Activated CD8-positive, alpha-beta memory T cell treated with anti-CD3 and anti-CD28 coated beads, Interleukin-2, amount 10 ng/mL, durations not matched to agents 7 days and 5 days (primary cell): ENCODE measurements around the gene AASDHPPT. TPM values are rescaled to one million over a fixed set of nuclear protein-coding genes. Genes with fewer than 3 reads are reported as not detected.
A peak's percentile ranks its signal among the peaks of the same experiment; 100 is the strongest.

Source experiments
- ATAC-seq: fragments of 150-1000 bp; cut with Tn5 transposase; one replicate; pipeline ENCODE4 v1.10.0; 2021; ENCODE audit warnings: moderate library complexity
- CTCF ChIA-PET: fragments of 350-600 bp; sonication (Branson Sonifier 250); formaldehyde crosslinking; loops from one replicate; lab custom pipeline; 2021; ENCODE audit warnings: antibody characterized with exemption; lab: Charles Lee
- DNase-seq: peaks from one replicate; pipeline ENCODE4 v3.0.0-alpha.2; 2020
- H3K27ac Mint-ChIP-seq: one replicate; pipeline ENCODE4 v1.8.0; 2021; ENCODE audit warnings: mild to moderate bottlenecking, mixed read lengths
- H3K27me3 Mint-ChIP-seq: one replicate; pipeline ENCODE4 v1.8.0; 2021; ENCODE audit warnings: mixed read lengths
- H3K36me3 Mint-ChIP-seq: one replicate; pipeline ENCODE4 v1.8.0; 2021; ENCODE audit warnings: mild to moderate bottlenecking, mixed read lengths
- H3K4me1 Mint-ChIP-seq: one replicate; pipeline ENCODE4 v1.8.0; 2021; ENCODE audit warnings: mixed read lengths
- H3K4me3 Mint-ChIP-seq: one replicate; pipeline ENCODE4 v1.8.0; 2021; ENCODE audit warnings: mild to moderate bottlenecking, moderate library complexity, mixed read lengths
- H3K9me3 Mint-ChIP-seq: one replicate; pipeline ENCODE4 v1.8.0; 2022; ENCODE audit warnings: low read depth, mixed read lengths
- total RNA-seq, 2 experiments: library from RNA; stranded (reverse); gene quantifications; one replicate each; pipeline ENCODE4 v1.2.3, GENCODE V29; 2021

The AASDHPPT gene
- total RNA-seq, 2 experiments from 2014 or later: 32.1 to 37.8 TPM

- H3K27ac Mint-ChIP-seq: peak overlapping the region; percentile 74
- H3K4me3 Mint-ChIP-seq: peak overlapping the region; percentile 5
- H3K27me3 Mint-ChIP-seq: no peaks in the 10 kb centered on the region
- CTCF ChIA-PET: interaction anchor here (1.1 to 1.3 kb wide), 2 partner anchors 11 to 13 kb away, joined by 3 read pairs; no protein-coding TSS in a partner anchor
- H3K4me1 Mint-ChIP-seq: peaks cover 32% of the 10 kb centered on the region
- no peaks in the 10 kb centered on the region for H3K9me3 Mint-ChIP-seq
- ATAC-seq (peak; percentile 89), DNase-seq (no peak)
- H3K36me3 Mint-ChIP-seq: peaks cover 44% of the 10 kb centered on the region
Measured at GRCh38 chr11:106091480-106092123, 14.1 kb downstream of the AASDHPPT start.

GRCh38 chr11:106092446-106092845, 15.0 kb downstream of the AASDHPPT start:
- no peak overlapping the region for H3K4me3 Mint-ChIP-seq
- H3K36me3 Mint-ChIP-seq: peaks cover 49% of the 10 kb centered on the region
- H3K27ac Mint-ChIP-seq: no peak overlapping the region

GRCh38 chr11:106098893-106099553, 21.6 kb downstream of the AASDHPPT start:
- no peak for ATAC-seq
- no peak overlapping the region for H3K27ac Mint-ChIP-seq

More at GRCh38 chr11:106092446-106092845, 15.0 kb downstream of the AASDHPPT start:
- Mint-ChIP-seq H3K4me1 (peaks cover 32% of the 10 kb centered on the region), H3K27me3 (no peaks in the 10 kb centered on the region), H3K9me3 (no peaks in the 10 kb centered on the region)
- DNase-seq: no peak
- CTCF ChIA-PET: no interaction called here
- ATAC-seq: no peak

DNA sequence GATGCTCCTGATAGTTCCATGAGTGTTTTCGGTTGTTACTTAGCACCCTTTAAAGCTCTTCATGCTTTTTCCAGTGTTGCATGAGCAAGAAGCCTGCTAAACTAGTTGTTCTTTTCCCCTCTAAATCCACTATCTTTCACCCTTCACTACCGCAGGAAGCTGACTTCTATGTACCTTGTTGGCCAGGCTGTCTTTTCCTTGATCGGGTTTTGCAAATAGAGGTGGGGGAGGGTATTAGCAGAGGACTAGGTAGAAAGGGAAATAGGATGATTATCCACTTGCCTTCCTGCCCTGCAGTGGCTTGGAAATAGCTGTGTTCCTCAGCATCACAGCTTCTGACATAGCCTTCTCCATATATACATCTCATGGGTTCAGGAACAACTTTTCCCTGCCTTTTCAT, 23.9 kb downstream of the AASDHPPT start:
- DNase-seq (no peak), ATAC-seq (no peak)
- no peaks in the 10 kb centered on the region for H3K9me3 Mint-ChIP-seq
- CTCF ChIA-PET: interaction anchor here (2.2 kb wide), 1 partner anchor 14 kb away, joined by 8 read pairs; no protein-coding TSS in a partner anchor
- no peaks in the 10 kb centered on the region for H3K4me1 Mint-ChIP-seq
- H3K4me3 Mint-ChIP-seq: no peak overlapping the region
- no peak overlapping the region for H3K27ac Mint-ChIP-seq
- H3K27me3 Mint-ChIP-seq: no peaks in the 10 kb centered on the region
- H3K36me3 Mint-ChIP-seq: peaks cover 19% of the 10 kb centered on the region

More at GRCh38 chr11:106098893-106099553, 21.6 kb downstream of the AASDHPPT start:
- CTCF ChIA-PET: interaction anchor here (1.0 kb wide), 1 partner anchor 12 kb away, joined by 4 read pairs; no protein-coding TSS in a partner anchor
- DNase-seq: no peak
- Mint-ChIP-seq H3K4me3 (no peak overlapping the region), H3K4me1 (no peaks in the 10 kb centered on the region), H3K36me3 (peaks cover 32% of the 10 kb centered on the region), H3K27me3 (no peaks in the 10 kb centered on the region), H3K9me3 (no peaks in the 10 kb centered on the region)

DNA sequence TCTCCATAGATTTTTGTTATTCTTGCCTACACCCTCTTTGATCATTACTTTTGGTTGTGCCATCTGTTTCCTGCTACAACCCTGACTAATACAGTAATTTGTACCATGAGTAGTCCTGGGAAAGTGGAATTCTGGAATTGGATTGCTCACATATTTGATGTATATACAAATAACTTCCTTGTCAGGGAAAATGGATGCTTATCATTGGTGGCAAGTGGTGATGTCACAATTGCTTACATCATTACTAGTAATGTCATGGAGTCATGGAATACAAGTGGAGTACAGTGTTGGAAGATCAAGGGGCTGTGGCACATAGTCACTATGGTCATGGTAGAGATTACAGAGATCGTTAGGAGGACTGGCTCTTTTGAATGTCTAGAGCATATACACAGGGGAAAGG, 24.4 kb downstream of the AASDHPPT start:
- Mint-ChIP-seq H3K36me3 (peaks cover 16% of the 10 kb centered on the region), H3K4me1 (no peaks in the 10 kb centered on the region), H3K4me3 (no peak overlapping the region), H3K27ac (no peak overlapping the region), H3K9me3 (no peaks in the 10 kb centered on the region), H3K27me3 (no peaks in the 10 kb centered on the region)
- CTCF ChIA-PET: interaction anchor here (2.2 kb wide), 1 partner anchor 15 kb away, joined by 8 read pairs; no protein-coding TSS in a partner anchor
- no peak for DNase-seq
- no peak for ATAC-seq

DNA sequence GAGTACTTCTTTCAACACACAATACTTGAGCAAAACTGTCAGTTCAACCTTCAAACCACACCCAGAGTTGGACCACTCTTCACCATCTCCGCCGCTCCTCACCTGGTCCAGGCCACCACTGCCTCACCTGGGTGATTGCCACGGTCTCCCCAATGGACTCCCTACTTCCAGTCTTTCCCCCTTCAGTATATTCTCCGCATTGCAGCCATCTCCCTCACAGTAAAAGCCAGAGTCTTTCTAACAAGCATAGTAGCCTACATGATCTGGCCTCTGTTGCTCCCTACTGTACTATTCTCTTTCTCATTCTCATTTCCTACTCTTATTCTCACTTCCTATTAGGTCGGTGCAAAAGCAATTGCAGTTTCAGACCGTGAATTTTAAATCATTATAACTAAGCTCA, 28.5 kb downstream of the AASDHPPT start:
- DNase-seq (no peak), ATAC-seq (no peak)
- Mint-ChIP-seq H3K9me3 (no peaks in the 10 kb centered on the region), H3K4me3 (no peak overlapping the region), H3K4me1 (no peaks in the 10 kb centered on the region), H3K27ac (no peak overlapping the region), H3K36me3 (no peaks in the 10 kb centered on the region), H3K27me3 (no peaks in the 10 kb centered on the region)
- CTCF ChIA-PET: no interaction called here

DNA sequence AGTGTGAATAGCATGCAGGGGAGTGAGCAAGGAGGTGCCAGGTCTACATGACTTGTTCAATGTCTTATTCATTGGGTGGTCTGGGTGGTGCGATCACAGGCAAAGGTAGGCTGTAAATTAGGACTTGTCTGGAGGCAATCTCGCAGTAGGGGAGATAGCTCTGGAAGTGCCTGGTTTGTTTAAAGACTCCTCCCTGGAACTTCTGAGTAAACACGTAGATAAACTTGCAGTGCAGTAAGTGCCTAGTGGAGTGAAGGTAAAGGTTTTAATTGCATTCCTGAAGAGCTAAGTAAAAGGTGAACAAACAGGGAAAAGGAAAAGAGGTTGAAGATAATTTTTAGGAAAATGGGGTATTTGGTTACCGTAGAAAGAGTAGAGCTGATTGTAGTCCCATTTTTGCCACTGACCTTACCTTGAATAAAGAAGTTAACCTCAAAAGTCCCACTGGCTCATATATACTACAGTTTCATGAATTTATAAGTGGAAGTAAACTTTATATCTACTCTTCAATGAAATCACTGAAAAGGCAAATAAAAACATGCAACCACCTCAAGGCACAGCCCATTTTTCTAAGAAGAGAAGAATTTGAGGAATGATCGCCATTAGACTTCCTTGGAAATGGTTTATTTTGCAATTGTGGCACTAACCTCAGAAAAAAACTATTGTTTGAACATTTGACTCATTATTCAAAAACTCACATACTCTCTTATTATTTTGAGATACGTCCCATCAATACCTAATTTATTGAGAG, 44.3 kb downstream of the AASDHPPT start:
- Mint-ChIP-seq H3K9me3 (no peaks in the 10 kb centered on the region), H3K36me3 (no peaks in the 10 kb centered on the region), H3K4me1 (no peaks in the 10 kb centered on the region), H3K27ac (no peak overlapping the region), H3K27me3 (peaks cover 8% of the 10 kb centered on the region), H3K4me3 (no peak overlapping the region)
- ATAC-seq (no peak), DNase-seq (no peak)
- CTCF ChIA-PET: no interaction called here

DNA sequence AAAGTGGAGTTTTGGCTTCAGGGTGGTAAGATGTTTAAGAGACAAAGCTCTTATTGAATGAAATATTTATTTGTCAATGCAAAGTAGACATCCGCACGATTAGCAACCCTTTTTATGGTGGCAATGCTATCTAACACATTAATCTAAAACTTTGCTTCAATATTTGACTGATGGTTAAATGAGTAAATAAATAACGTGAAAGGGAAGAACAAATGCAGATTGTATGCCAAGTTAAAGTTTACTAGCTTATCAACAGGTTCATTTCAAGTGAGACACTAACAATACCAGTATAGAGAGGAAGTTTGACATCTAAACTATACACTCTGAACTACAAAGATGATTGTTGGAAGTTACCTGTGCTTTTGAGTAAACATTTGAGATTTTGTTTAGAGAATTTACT, 50.1 kb downstream of the AASDHPPT start:
- H3K9me3 Mint-ChIP-seq: no peaks in the 10 kb centered on the region
- ATAC-seq (no peak), DNase-seq (no peak)
- CTCF ChIA-PET: interaction anchor here (0.8 kb wide), 1 partner anchor 40 kb away, joined by 3 read pairs; no protein-coding TSS in a partner anchor
- no peaks in the 10 kb centered on the region for H3K4me1 Mint-ChIP-seq
- no peak overlapping the region for H3K4me3 Mint-ChIP-seq
- H3K36me3 Mint-ChIP-seq: no peaks in the 10 kb centered on the region
- no peak overlapping the region for H3K27ac Mint-ChIP-seq
- peaks cover 27% of the 10 kb centered on the region for H3K27me3 Mint-ChIP-seq

DNA sequence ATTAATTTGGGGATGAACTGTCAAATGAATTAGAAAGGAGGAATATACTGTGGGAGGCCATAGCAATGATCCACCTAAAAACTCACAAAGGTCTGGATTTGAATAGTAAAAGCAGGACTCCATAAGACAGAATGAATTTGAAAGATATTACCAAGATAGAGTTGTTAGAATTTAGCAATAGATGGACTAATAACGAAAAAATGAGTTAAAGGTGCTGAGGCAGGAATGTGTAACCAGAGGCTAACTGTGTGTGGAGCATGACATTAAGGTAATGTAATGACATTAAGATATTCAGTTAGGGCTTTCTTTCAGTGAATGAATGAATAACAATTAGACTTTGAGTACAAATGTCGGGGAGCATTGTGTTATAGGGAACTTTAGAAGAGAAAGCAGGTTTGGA, 51.3 kb downstream of the AASDHPPT start:
- Mint-ChIP-seq H3K27ac (no peak overlapping the region), H3K9me3 (no peaks in the 10 kb centered on the region), H3K27me3 (peaks cover 30% of the 10 kb centered on the region), H3K36me3 (no peaks in the 10 kb centered on the region), H3K4me3 (no peak overlapping the region), H3K4me1 (no peaks in the 10 kb centered on the region)
- CTCF ChIA-PET: no interaction called here
- DNase-seq (no peak), ATAC-seq (no peak)

DNA sequence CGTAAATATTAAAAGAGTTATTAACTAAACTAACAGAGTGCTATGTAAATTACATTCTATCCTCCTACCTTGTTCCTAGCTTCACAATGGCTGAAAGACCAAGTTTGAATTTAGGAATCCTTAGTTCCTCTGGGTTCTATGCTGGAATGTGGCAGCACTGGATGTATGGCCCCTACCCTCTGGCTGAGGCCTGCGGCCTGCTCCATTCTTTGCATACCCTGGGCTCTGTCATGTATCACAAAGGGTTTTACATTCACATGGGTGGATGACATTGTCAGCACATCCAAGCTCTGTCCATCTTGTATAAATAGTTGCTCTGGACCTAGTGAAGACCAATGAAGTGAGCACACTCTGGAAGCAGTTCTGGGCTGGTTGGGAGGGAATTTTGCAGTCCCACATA, 54.5 kb downstream of the AASDHPPT start:
- Mint-ChIP-seq H3K9me3 (no peaks in the 10 kb centered on the region), H3K27ac (no peak overlapping the region), H3K4me1 (no peaks in the 10 kb centered on the region), H3K27me3 (peaks cover 37% of the 10 kb centered on the region), H3K36me3 (no peaks in the 10 kb centered on the region), H3K4me3 (no peak overlapping the region)
- ATAC-seq (no peak), DNase-seq (no peak)
- CTCF ChIA-PET: interaction anchor here (1.7 kb wide), 1 partner anchor 44 kb away, joined by 4 read pairs; no protein-coding TSS in a partner anchor

GRCh38 chr11:106132582-106133354, 55.3 kb downstream of the AASDHPPT start:
- Mint-ChIP-seq H3K4me3 (no peak overlapping the region), H3K4me1 (no peaks in the 10 kb centered on the region), H3K27ac (no peak overlapping the region), H3K36me3 (no peaks in the 10 kb centered on the region), H3K27me3 (peaks cover 33% of the 10 kb centered on the region), H3K9me3 (no peaks in the 10 kb centered on the region)
- CTCF ChIA-PET: interaction anchor here (1.7 kb wide), 1 partner anchor 45 kb away, joined by 4 read pairs; no protein-coding TSS in a partner anchor
- DNase-seq (no peak), ATAC-seq (no peak)

DNA sequence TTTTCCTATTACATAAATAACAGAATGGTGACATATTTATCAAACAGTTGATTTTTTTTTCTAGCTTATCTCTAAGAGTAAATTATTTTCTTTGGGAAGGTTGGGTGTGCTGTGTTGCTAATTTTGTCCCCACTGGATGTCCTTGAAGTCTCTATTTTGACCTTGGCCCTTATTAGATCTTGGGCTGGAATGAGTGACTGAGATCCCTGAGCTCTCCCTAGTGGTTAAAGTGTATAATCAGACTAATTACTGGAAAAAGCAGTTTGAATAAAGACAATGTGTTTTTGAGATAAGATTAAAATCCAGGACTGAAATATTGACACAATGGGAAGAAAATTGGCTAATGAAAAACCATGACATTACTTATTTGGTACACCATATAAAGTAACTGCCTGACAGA, 56.1 kb downstream of the AASDHPPT start:
- no peak overlapping the region for H3K4me3 Mint-ChIP-seq
- CTCF ChIA-PET: interaction anchor here (1.7 kb wide), 1 partner anchor 46 kb away, joined by 4 read pairs; no protein-coding TSS in a partner anchor
- H3K4me1 Mint-ChIP-seq: no peaks in the 10 kb centered on the region
- H3K27me3 Mint-ChIP-seq: peaks cover 29% of the 10 kb centered on the region
- no peak overlapping the region for H3K27ac Mint-ChIP-seq
- ATAC-seq (no peak), DNase-seq (no peak)
- H3K9me3 Mint-ChIP-seq: no peaks in the 10 kb centered on the region
- no peaks in the 10 kb centered on the region for H3K36me3 Mint-ChIP-seq

DNA sequence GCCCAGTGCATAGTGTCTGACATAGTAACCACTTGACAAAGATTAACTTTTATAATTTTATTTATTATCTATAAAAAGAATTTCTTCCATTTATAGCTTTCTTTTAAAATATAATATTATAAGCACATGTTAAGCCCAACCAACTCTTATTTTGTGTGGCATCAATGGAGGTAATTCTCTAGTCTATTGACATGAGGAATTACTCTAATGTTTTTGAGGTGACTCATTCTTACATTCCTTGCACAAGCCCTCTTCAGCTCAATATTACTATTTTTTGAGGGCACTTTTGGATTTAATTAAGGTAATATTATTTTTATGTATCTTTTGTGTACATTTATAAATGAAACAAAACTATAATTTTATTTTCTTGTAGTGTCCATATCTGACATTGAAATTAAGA, 59.6 kb downstream of the AASDHPPT start:
- Mint-ChIP-seq H3K4me1 (no peaks in the 10 kb centered on the region), H3K9me3 (no peaks in the 10 kb centered on the region), H3K27ac (no peak overlapping the region), H3K36me3 (no peaks in the 10 kb centered on the region), H3K27me3 (peaks cover 19% of the 10 kb centered on the region), H3K4me3 (no peak overlapping the region)
- no peak for DNase-seq
- CTCF ChIA-PET: no interaction called here
- no peak for ATAC-seq
